Activated CD8-positive, alpha-beta memory T cell treated with anti-CD3 and anti-CD28 coated beads, Interleukin-2, amount 50 U/mL, for 48 hours (primary cell): Measurements from ENCODE around the gene TDRD10.
"Not testable (repeated sequence)": the region's sequence is repeated elsewhere in the genome, so short reads cannot be mapped to it uniquely, and the experiment has no call there.

Experiments
- DNase-seq: peaks from one replicate; pipeline ENCODE4 v3.0.0-alpha.2; 2020

TDRD10 gene

GRCh38 chr1:154520333-154520732 is 18.3 kb downstream of the TDRD10 start:
- DNase-seq: no peak

- no peak for DNase-seq
Measured at GRCh38 chr1:154521695-154522094, 19.7 kb downstream of the TDRD10 start.

GRCh38 chr1:154524881-154525280 is 22.9 kb downstream of the TDRD10 start:
- no peak for DNase-seq

- no peak for DNase-seq
Measured at GRCh38 chr1:154527192-154527591, 25.2 kb downstream of the TDRD10 start.

GRCh38 chr1:154529308-154529707 is 27.3 kb downstream of the TDRD10 start:
- DNase-seq: no peak

- not testable (repeated sequence) for DNase-seq
Measured at GRCh38 chr1:154531950-154532349, 29.9 kb downstream of the TDRD10 start.

GRCh38 chr1:154533952-154534844 is 32.2 kb downstream of the TDRD10 start:
- no peak for DNase-seq

- no peak for DNase-seq
Measured at GRCh38 chr1:154536570-154536969, 34.6 kb downstream of the TDRD10 start.

- DNase-seq: no peak
Measured at GRCh38 chr1:154539486-154540483, 37.8 kb downstream of the TDRD10 start.

GRCh38 chr1:154541231-154541630 is 39.2 kb downstream of the TDRD10 start:
- no peak for DNase-seq

GRCh38 chr1:154546264-154547063 is 44.4 kb downstream of the TDRD10 start:
- DNase-seq: peak; percentile 76

GRCh38 chr1:154547105-154547732 is 45.2 kb downstream of the TDRD10 start:
- DNase-seq: no peak

- no peak for DNase-seq
Measured at GRCh38 chr1:154548028-154548427, 46.0 kb downstream of the TDRD10 start.

GRCh38 chr1:154549202-154549770 is 47.3 kb downstream of the TDRD10 start:
- DNase-seq: no peak

- no peak for DNase-seq
Measured at GRCh38 chr1:154550070-154550469, 48.1 kb downstream of the TDRD10 start.

- DNase-seq: no peak
Measured at GRCh38 chr1:154550657-154551056, 48.6 kb downstream of the TDRD10 start.

- no peak for DNase-seq
Measured at GRCh38 chr1:154551474-154551873, 49.5 kb downstream of the TDRD10 start.

GRCh38 chr1:154552036-154552435 is 50.0 kb downstream of the TDRD10 start:
- DNase-seq: no peak

- no peak for DNase-seq
Measured at GRCh38 chr1:154553056-154554030, 51.3 kb downstream of the TDRD10 start.

- no peak for DNase-seq
Measured at GRCh38 chr1:154556422-154556821, 54.4 kb downstream of the TDRD10 start.
